GM21717 (cell line): ENCODE data around the gene REX1BD.
A peak's percentile ranks its signal among the peaks of the same experiment; 100 is the strongest.
"Not testable (repeated sequence)": the region's sequence is repeated elsewhere in the genome, so short reads cannot be mapped to it uniquely, and the experiment has no call there.

Source experiments
- ATAC-seq: cut with Tn5 transposase; IDR thresholded peaks from one replicate; pipeline ENCODE4 v1.9.1; 2021; ENCODE audit warnings: mild to moderate bottlenecking, moderate library complexity; ENCODE audit not compliant: unreplicated experiment

Gene REX1BD

DNA sequence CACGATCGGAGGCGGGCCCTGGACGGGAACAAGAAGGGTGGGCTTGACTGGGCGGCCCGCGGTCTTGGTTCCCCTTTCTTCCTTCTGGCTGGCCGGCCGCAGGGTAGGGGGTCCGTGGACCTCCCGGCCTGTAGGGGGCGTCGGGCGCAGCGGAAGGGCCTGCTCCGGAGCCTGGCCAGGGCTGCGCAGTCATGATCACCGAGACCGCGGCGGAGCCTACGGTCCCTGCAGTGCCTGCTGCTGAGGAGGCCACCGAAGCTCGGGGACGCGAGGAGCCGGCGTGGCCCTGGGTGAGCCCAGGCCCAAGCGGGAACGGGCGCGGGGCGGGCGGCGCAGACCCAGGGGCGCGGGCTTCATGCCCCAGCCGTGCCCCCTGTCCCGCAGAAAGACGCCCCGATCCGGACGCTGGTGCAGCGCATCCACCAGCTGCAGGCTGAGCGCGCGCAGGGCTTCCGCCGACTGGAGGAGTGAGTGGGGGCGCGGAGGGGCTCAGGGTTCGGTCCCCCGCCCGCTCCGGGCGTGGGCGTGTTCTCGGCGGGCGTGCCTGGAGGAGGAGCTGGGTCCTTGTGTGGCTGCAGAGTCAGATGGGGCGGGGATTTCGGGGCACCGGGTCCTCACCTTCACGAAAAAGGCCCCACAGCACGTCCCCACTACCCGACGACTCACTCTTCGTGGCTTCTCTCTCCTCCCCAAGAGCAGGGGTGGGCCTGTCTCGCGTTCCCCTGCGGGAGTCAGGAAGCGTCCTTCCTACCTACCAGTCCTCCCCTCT is at the start of gene REX1BD:
Gene REX1BD (plus strand): TSS at position 188 of the 769 bp plus-strand sequence. CDS start 4 bp downstream, at position 192.
- peak; percentile 61 for ATAC-seq

GRCh38 chr19:18539372-18539771 is 49.2 kb upstream of the REX1BD start:
- no peak for ATAC-seq

GRCh38 chr19:18540200-18540599 is 48.4 kb upstream of the REX1BD start:
- ATAC-seq: not testable (repeated sequence)

DNA sequence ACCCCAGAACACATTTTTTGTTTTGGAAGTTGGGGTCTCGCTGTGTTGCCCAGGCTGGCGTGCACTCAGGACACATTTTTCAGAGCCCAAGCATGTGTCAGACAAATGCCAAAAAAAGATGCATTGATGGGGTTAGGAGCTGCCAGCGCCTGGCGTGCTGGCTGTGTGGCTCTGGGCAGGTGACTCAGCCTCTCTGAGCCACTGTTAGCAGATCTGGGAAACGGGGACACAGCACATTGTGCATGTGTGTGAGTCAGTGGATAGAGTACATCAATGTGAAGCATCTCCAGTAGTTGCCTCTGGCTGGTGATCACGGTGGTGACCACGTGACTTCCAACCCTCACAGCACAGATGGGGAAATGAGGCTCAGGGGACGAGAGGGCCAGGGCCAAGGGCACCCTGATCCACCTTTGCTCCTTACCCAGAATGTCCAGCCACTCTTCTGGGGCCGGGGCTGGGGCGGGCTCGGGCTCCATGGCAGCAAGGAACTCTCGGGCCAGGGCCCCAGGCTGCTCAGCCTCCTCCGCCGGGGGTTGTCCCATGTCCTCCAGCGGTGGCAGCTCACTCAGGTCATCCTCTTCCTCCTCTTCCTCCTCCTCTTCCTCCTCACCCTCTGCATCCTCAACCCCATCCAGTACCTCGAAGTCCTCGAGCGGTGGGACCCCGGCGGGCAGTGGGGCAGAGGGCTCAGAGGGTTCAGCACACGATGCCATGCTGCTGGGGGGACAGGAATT is 47.2 kb upstream of the REX1BD start:
- ATAC-seq: no peak

DNA sequence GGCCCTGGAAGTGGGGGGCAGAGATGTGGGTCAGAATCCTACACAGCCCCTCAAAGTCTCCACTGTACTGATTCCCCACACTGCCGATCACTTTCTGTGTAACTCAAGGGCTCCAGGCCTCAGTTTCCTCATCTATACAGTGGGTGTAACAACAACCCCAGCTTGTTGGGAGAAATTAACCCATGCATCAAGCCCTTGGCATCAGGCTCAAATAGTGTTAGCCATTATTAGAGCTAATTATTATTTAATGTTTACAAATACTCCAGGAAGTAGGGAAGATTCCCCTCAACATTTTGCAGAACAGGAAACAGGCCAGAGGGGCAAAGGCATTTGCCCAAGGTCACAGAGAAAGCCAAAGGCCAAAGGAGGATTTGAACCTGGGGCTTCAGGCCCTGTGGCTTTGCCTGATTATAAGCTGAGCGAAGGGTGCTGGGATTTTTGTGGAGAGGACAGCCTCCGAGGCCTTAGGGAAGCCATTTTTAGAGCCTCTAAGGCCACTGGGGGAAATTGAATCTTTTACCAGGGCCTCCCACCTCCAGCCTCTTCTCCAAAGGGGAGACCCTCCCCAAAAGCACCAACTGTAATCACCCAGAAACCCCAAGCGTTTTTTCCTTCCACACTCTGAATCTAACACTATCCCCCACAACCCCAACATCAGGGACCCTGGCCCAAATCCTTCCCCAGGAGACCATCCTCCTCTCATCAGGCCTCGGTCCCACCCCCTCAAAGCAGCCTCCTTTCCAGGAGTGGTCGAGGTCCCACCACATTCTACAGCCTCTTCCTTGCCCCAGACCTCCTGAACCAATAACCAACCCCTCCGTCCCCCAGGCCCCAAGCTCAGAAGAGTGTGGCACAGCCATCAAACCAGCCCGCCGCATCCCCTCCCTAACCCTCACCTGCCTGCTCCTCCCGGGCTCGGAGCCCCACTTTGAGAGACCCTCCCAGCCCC is 46.3 kb upstream of the REX1BD start:
- ATAC-seq: no peak

- ATAC-seq: peak; percentile 85
Measured at GRCh38 chr19:18542941-18543813, 45.4 kb upstream of the REX1BD start, which contains the start of gene FKBP8. Gene FKBP8, minus strand, starts transcription at chr19:18543573. Its CDS starts 1,603 bp downstream, at chr19:18541970.

GRCh38 chr19:18543814-18544475 is 44.7 kb upstream of the REX1BD start:
- peak; percentile 51 for ATAC-seq

DNA sequence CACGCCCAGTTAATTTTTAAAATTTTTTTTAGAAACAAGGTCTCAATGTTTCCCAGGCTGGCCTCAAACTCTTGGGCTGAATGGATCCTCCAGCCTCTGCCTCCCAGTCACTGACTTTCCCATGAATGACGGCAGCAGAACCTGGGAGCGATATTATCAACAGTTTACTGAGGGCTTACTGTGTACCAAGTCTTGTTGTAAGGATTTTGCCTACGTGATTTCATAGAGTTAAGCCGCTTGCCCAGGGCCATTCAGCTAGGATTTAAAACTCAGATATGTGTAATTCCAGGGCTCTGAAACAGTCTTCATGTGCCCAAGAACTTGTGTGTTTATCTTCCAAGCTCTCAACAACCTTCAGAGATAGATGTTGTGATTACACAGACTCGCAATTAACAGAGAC is 37.0 kb upstream of the REX1BD start:
- no peak for ATAC-seq

DNA sequence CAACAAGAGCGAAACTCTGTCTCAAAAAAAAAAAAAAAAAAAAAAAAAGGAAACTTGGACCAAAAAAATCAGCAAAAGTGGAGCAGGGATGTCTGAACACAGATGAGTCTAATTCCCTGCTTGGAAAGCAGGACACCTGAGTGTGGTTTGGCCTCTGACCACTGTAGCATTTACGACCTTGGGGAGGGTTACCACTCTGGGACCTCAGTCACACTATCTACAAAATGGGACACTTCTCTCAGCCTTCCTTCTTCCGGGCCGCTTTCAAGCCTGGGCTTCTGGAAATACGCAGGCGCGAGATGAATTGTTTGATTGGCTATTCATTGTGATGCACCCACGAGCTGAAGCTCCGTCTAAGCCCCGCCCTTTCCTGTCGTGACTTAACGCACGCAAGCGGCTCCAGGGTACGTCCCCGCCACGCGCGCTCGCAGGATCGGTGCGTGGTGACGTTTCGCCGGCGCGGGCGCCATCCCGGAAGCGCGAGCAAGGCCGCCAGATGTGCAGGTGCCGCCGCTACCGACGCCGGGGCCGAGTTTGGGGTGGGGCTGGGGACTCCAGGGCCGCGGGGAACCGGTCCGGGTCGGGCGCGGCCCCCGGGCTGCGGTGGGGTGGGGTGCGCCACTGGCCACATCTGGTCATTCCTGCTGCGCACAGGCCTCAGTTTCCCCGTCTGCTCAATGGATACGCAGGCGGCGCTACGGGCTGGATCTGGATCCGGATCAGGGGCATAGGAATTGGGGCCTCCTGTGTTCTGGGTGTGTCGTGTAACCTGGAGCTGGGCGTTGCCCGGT is 31.0 kb upstream of the REX1BD start, which contains the start of gene KXD1:
Gene KXD1 (plus strand): TSS at position 460 of the 791 bp plus-strand sequence. CDS start 4,187 bp downstream, outside the sequence.
- ATAC-seq: peak; percentile 68

DNA sequence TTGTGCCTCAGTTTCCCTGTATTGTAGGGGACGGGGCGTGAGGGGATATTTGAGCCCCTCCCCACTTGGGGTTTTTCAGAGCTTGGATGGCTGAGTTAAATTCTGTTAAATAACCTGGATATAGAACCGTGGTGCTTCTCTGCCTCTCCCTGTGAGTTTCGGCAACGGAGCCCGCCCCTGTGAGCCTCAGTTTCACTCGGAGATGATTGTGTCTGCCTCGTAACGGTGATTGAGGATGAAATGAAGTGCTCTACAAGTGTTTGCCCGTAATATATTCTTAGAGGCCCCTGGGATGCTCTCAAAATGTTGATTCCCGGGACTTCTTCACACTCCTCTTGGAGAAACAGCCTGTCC is 30.4 kb upstream of the REX1BD start:
- ATAC-seq: peak; percentile 5

DNA sequence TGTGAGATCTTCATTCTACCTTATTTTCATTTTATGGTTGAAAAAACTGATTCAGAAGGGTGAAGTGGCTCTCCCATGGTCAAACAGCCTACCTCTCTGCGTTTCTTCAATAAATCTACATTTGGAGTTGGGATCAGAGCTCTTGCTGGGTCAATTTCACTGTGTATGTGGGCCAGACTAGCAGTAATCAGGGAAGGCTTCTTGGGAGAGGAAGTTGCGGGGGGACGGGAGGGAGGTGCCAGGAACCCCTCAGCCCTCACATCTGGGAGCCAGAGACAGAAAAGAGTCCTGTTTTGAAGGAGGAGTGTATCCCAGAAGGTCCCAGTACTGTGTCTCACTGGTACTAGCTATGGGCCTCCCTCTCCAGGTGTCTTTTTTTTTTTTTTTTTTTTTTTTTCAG is 30.0 kb upstream of the REX1BD start:
- ATAC-seq: no peak

- ATAC-seq: no peak
Measured at GRCh38 chr19:18559685-18560084, 28.9 kb upstream of the REX1BD start.

GRCh38 chr19:18562086-18562485 is 26.5 kb upstream of the REX1BD start:
- no peak for ATAC-seq

GRCh38 chr19:18566953-18567352 is 21.6 kb upstream of the REX1BD start:
- no peak for ATAC-seq

DNA sequence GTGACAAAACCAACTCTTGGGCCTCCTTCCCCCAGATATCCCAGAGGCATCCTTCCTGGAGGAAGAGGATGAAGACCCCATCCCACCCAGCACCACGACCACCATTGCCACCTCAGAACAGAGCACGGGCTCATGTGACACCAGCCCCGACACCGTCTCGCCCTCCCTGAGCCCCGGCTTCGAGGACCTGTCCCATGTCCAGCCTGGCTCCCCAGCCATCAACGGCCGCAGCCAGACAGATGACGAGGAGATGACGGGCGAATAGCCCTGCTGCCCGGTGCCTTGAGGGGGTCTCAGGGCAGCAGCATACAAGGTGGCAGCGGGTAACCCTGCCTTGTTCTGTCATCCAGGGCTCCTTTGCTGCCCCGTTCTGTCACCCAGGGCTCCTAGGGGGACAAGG is 20.2 kb upstream of the REX1BD start:
- no peak for ATAC-seq

GRCh38 chr19:18571564-18572344 is 16.8 kb upstream of the REX1BD start, which contains the start of gene UBA52:
Gene UBA52, plus strand, starts transcription at chr19:18571857. Its CDS starts 1,444 bp downstream, at chr19:18573301.
- ATAC-seq: peak; percentile 68

- no peak for ATAC-seq
Measured at GRCh38 chr19:18574691-18575291, 13.8 kb upstream of the REX1BD start.
